Gastrocnemius medialis (tissue), 4 donors: Measurements from ENCODE around the gene METTL15. TPM values are rescaled to one million over a fixed set of nuclear protein-coding genes. Genes with fewer than 3 reads are reported as not detected.
"Not testable (repeated sequence)": the region's sequence is repeated elsewhere in the genome, so short reads cannot be mapped to it uniquely, and the experiment has no call there.

Experiments
- ATAC-seq, 2 donors: fragments of 150-250 bp; one replicate each; pipeline ENCODE4 v1.9.1; 2016
- DNase-seq, 2 donors: peaks; one replicate each; pipeline ENCODE4 v3.0.0-alpha.2; 2019
- H3K27ac ChIP-seq, 4 donors: fragments of 200-600 bp; sonication (generic); 1 replicate in 1 of 4; 2 replicates in 3 of 4; pipeline ENCODE4 v1.5.1; 2016 to 2018; ENCODE audit warnings: mild to moderate bottlenecking in 2 of 4, moderate library complexity in 1 of 4
- H3K27me3 ChIP-seq, 3 donors: fragments of 200-600 bp; sonication (generic) in 2 of 3; 1 replicate in 1 of 3; 2 replicates in 2 of 3; pipeline versions ENCODE4 v1.5.1 to v1.6.0; 2016 to 2019; ENCODE audit warnings: mild to moderate bottlenecking in 1 of 3, moderate library complexity in 1 of 3
- H3K36me3 ChIP-seq, 2 donors: fragments of 200-600 bp; sonication (generic) in 1 of 2; one replicate each; pipeline ENCODE4 v1.5.1; 2017 to 2018
- H3K4me1 ChIP-seq, 2 donors: fragments of 200-600 bp; sonication (generic) in 1 of 2; one replicate each; pipeline ENCODE4 v1.5.1; 2016 to 2017; ENCODE audit warnings: mild to moderate bottlenecking in 2 of 2
- H3K4me3 ChIP-seq, 4 donors: fragments of 200-600 bp; sonication (generic) in 3 of 4; 1 replicate in 1 of 4; 2 replicates in 3 of 4; pipeline ENCODE4 v1.5.1; 2016 to 2019; ENCODE audit warnings: mild to moderate bottlenecking in 2 of 4
- H3K9me3 ChIP-seq, 3 donors: fragments of 200-600 bp; sonication (generic) in 2 of 3; 1 replicate in 1 of 3; 2 replicates in 2 of 3; pipeline ENCODE4 v1.5.1; 2016 to 2019
- CTCF ChIP-seq, 5 experiments: fragments of 450-650 bp in 3 of 5; fragments of 200-600 bp in 2 of 5; sonication (generic) in 2 of 5; IDR thresholded peaks in 4 of 5; conservative IDR thresholded peaks in 1 of 5; 1 replicate in 4 of 5; 2 replicates in 1 of 5; pipeline ENCODE4 v1.5.1; 2016 to 2019; ENCODE audit warnings: antibody characterized with exemption in 5 of 5, mild to moderate bottlenecking in 3 of 5, moderate library complexity in 3 of 5
- POLR2A ChIP-seq, 2 donors: fragments of 450-650 bp; IDR thresholded peaks; one replicate each; pipeline ENCODE4 v1.6.1; 2017; ENCODE audit warnings: antibody characterized with exemption in 2 of 2, mild to moderate bottlenecking in 2 of 2, moderate library complexity in 2 of 2
- in situ Hi-C, 4 donors: fragments of 200-750 bp; cut with MboI; loops; one replicate each; pipeline versions ENCODE4 v1.15.0 to v1.8.0; 2017; ENCODE audit warnings: low sequenced_read_pairs in 4 of 4
- intact Hi-C: fragments of 100-400 bp; cut with DNase I; formaldehyde crosslinking; loops from one replicate; pipeline ENCODE4 v1.15.1; 2023; ENCODE audit warnings: low total_unique reads
- total RNA-seq, 4 donors: library from RNA; depleted of rRNA; stranded (reverse); fragments of >200 nt; gene quantifications; one replicate each; pipeline versions ENCODE4 v1.1.0 to v1.2.3, GENCODE V29; 2016

Gene METTL15
- total RNA-seq, 4 donors from 2014 or later, result 4.5 to 15.5 (median 6.7) TPM

GRCh38 chr11:28209906-28210305 lies 101.7 kb downstream of the METTL15 start:
- DNase-seq (no peak), ATAC-seq (no peak)
- no peaks in the 10 kb centered on the region for H3K9me3 ChIP-seq
- in situ Hi-C loops, result no loop called here
- TF ChIP-seq POLR2A (IDR thresholded peaks at IDR 0.05), result no peak
- TF ChIP-seq CTCF (IDR thresholded peaks at IDR 0.05 in 4 of 5, conservative IDR thresholded peaks at IDR 0.05 in 1 of 5), result no peak
- no peak overlapping the region for H3K4me3 ChIP-seq
- H3K27me3 ChIP-seq, result no peaks in the 10 kb centered on the region
- peaks cover 0 to 11% of the 10 kb centered on the region in 2 donors for H3K36me3 ChIP-seq
- no peaks in the 10 kb centered on the region for H3K4me1 ChIP-seq
- intact Hi-C loops, result no loop called here
- H3K27ac ChIP-seq, result no peak overlapping the region

GRCh38 chr11:28222063-28222462 lies 113.9 kb downstream of the METTL15 start:
- in situ Hi-C loops, DNase-seq, H3K27ac ChIP-seq, H3K9me3 ChIP-seq, H3K27me3 ChIP-seq, ATAC-seq, H3K4me3 ChIP-seq, H3K36me3 ChIP-seq, intact Hi-C loops, H3K4me1 ChIP-seq: not testable (repeated sequence)

- no peak overlapping the region for H3K27ac ChIP-seq
- in situ Hi-C loops (no loop called here), intact Hi-C loops (no loop called here)
- H3K9me3 ChIP-seq, result no peaks in the 10 kb centered on the region
- no peak for ATAC-seq
- no peak for DNase-seq
- H3K36me3 ChIP-seq, result no peaks in the 10 kb centered on the region
- no peaks in the 10 kb centered on the region for H3K4me1 ChIP-seq
- no peaks in the 10 kb centered on the region for H3K27me3 ChIP-seq
- no peak overlapping the region for H3K4me3 ChIP-seq
- TF ChIP-seq POLR2A (IDR thresholded peaks at IDR 0.05) (no peak), CTCF (IDR thresholded peaks at IDR 0.05 in 4 of 5, conservative IDR thresholded peaks at IDR 0.05 in 1 of 5) (no peak)
Measured at GRCh38 chr11:28223577-28223976, 115.4 kb downstream of the METTL15 start.

GRCh38 chr11:28223994-28224393 lies 115.8 kb downstream of the METTL15 start:
- TF ChIP-seq CTCF (IDR thresholded peaks at IDR 0.05 in 4 of 5, conservative IDR thresholded peaks at IDR 0.05 in 1 of 5) (no peak), POLR2A (IDR thresholded peaks at IDR 0.05) (no peak)
- H3K36me3 ChIP-seq, result no peaks in the 10 kb centered on the region
- in situ Hi-C loops, result no loop called here
- no peak overlapping the region for H3K4me3 ChIP-seq
- no peak overlapping the region for H3K27ac ChIP-seq
- H3K9me3 ChIP-seq, result no peaks in the 10 kb centered on the region
- H3K27me3 ChIP-seq, result no peaks in the 10 kb centered on the region
- ATAC-seq, result no peak
- intact Hi-C loops, result no loop called here
- no peak for DNase-seq
- no peaks in the 10 kb centered on the region for H3K4me1 ChIP-seq

GRCh38 chr11:28227460-28227859 lies 119.3 kb downstream of the METTL15 start:
- no peak overlapping the region for H3K4me3 ChIP-seq
- DNase-seq (no peak), ATAC-seq (no peak)
- no peaks in the 10 kb centered on the region for H3K4me1 ChIP-seq
- intact Hi-C loops, result no loop called here
- H3K9me3 ChIP-seq, result no peaks in the 10 kb centered on the region
- H3K36me3 ChIP-seq, result no peaks in the 10 kb centered on the region
- H3K27me3 ChIP-seq, result no peaks in the 10 kb centered on the region
- TF ChIP-seq CTCF (IDR thresholded peaks at IDR 0.05 in 4 of 5, conservative IDR thresholded peaks at IDR 0.05 in 1 of 5) (no peak), POLR2A (IDR thresholded peaks at IDR 0.05) (no peak)
- no peak overlapping the region for H3K27ac ChIP-seq
- in situ Hi-C loops, result no loop called here
